GM10266 (cell line): Measurements from ENCODE around the gene DDX20.
"Not testable (repeated sequence)": the region's sequence is repeated elsewhere in the genome, so short reads cannot be mapped to it uniquely, and the experiment has no call there.

ENCODE experiments used
- DNase-seq: peaks from one replicate; pipeline ENCODE4 v3.0.0; 2012; ENCODE audit errors: extremely low spot score
- TF ChIP-seq, protein P1 (sequence below): IDR thresholded peaks from 2 replicates; pipeline ENCODE4 v1.5.1; 2012; ENCODE audit warnings: mild to moderate bottlenecking, low read depth; ENCODE audit not compliant: control insufficient read depth, insufficient read depth; ENCODE audit errors: missing control alignments

Gene DDX20

DNA sequence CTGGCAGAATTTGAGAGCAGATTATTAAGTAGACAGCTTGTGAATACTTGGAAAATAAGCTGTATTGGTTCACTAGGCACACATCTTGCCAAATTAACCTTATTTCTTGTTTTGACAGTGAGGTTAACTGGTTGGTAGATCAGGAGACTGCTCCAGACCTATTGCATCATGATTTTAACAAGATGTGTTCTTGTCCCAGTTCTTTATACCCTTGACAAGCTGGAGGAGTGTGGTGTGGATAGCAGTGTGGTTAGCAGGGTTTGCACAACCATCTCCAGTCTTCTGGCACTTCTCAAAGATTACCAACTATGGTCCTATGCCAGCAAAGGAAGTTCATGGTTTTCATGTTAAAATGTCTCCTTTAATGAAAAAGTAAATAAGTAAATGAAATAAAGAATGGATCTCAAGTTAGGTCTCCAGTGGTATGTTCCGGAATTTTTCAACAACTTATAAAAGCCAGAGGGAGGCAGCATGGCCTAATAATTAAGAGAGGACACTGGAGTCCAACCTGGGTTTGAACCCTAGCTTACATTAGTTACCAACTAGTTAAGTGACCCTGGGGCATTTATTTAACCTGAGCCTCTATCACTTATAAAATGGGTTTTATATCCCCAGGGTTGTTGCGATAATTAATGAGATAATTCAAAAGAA lies 34.1 kb downstream of the DDX20 start:
- no peak for DNase-seq
- TF ChIP-seq, protein P1, sequence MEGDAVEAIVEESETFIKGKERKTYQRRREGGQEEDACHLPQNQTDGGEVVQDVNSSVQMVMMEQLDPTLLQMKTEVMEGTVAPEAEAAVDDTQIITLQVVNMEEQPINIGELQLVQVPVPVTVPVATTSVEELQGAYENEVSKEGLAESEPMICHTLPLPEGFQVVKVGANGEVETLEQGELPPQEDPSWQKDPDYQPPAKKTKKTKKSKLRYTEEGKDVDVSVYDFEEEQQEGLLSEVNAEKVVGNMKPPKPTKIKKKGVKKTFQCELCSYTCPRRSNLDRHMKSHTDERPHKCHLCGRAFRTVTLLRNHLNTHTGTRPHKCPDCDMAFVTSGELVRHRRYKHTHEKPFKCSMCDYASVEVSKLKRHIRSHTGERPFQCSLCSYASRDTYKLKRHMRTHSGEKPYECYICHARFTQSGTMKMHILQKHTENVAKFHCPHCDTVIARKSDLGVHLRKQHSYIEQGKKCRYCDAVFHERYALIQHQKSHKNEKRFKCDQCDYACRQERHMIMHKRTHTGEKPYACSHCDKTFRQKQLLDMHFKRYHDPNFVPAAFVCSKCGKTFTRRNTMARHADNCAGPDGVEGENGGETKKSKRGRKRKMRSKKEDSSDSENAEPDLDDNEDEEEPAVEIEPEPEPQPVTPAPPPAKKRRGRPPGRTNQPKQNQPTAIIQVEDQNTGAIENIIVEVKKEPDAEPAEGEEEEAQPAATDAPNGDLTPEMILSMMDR: peak; percentile 1

- TF ChIP-seq, protein P1: no peak
- DNase-seq: no peak
Measured at GRCh38 chr1:111791776-111792175, 36.1 kb downstream of the DDX20 start.

GRCh38 chr1:111792249-111792648 lies 36.5 kb downstream of the DDX20 start:
- TF ChIP-seq, protein P1: no peak
- DNase-seq: no peak

DNA sequence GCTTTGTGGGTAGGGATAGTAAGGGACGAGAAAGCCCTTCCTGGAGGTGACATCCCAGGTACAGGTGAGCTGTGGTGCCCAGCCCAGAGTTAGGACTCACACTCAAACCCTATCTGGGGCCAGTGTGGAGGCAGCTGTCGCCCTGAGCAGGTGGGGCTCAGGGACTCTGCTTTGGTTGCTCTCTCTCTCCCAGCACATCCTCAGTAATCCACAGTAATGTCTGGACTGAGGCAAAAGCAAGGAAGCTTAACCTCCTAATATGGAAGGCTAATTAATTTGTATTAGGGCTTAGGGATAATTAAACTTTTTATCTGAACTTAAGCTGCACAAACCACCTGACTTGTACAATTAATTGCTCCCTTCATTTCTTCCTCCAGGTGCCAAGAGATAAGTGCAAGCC lies 38.2 kb downstream of the DDX20 start:
- TF ChIP-seq, protein P1: no peak
- no peak for DNase-seq

DNA sequence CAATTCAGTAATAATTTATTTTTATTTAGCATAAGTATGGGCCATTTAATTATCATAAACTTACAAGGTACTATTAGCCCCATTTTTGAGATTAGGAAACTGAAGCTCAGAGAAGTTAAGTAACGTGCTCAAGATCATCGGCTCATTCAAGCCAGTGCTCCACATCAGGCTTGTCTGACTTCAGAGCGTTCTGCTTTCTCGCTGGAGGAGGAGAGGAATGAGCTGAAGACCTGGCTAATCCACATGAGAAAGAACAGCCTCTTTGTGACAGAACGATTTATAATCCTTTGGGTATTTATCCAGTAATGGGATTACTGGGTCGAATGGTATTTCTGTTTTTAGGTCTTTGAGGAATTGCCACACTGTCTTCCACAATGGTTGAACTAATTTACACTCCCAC lies 39.7 kb downstream of the DDX20 start:
- no peak for DNase-seq
- TF ChIP-seq, protein P1: no peak

DNA sequence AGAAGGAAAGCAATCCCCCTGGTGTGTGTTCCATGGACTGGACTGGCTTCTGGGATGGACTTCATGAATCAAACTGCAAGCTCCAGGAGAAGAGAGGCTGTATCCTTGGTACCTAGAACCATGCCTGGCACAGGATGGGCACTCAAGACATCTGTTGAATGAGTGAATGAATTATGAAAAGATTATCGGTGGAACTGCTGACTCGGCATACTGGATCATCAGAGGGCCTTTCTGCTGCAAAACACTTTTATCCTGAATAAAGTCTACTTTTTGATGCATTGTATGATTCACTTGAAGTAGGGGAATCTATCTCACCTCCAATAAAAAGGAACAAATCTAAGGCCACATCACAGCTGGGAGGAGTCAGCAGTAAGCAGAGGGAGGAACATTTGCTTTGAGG lies 42.9 kb downstream of the DDX20 start:
- no peak for DNase-seq
- TF ChIP-seq, protein P1: no peak

DNA sequence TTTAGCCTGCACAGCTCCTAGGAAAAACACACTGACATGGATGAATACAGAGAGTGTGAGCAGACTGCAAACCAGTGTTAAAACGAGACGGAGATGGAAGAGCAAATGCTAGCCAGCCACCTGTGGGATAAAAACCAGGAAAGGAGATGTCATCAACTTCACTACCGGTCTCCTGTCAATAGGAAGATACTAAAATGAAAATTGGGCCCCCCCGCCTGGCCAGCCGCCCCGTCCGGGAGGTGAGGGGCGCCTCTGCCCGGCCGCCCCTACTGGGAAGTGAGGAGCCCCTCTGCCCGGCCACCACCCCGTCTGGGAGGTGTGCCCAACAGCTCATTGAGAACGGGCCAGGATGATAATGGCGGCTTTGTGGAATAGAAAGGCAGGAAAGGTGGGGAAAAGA lies 44.0 kb downstream of the DDX20 start:
- not testable (repeated sequence) for DNase-seq
